K562 (cell line): ENCODE results near the gene WHAMM. TPM values are rescaled to one million over a fixed set of nuclear protein-coding genes. Genes with fewer than 3 reads are reported as not detected.

ENCODE experiments used
- ATAC-seq: fragments of 200-7000 bp; cut with Tn5 transposase; 3 replicates; pipeline ENCODE4 v1.9.1; 2020; ENCODE audit warnings: moderate library complexity
- BruUV-seq: library from RNA; stranded (reverse); fragments of 400-500 nt; replicated peaks from 2 replicates; lab custom pipeline; 2021; lab: Mats Ljungman, UMichigan
- CTCF ChIA-PET: fragments of 300-600 bp; formaldehyde crosslinking; extraction: SDS; loops from one replicate; lab custom pipeline; 2021; ENCODE audit warnings: low intra/inter-chr PET ratio; lab: Yijun Ruan, JAX
- POLR2A ChIA-PET: fragments of 300-600, 350-650 bp; sonication (Branson Sonifier 250); formaldehyde crosslinking; extraction: SDS; loops from one replicate; lab custom pipeline; 2021; ENCODE audit warnings: antibody characterized with exemption, inconsistent platforms; lab: Yijun Ruan, JAX
- DNase-seq, 4 experiments: peaks; one replicate each; pipeline versions ENCODE4 v3.0.0 to v3.0.0-alpha.2; 2011 to 2018; ENCODE audit warnings: low spot score in 3 of 4, mixed read lengths in 3 of 4; ENCODE audit errors: extremely low read depth in 1 of 4
- FAIRE-seq: peaks from 2 replicates; lab custom pipeline; 2011; peaks lifted over from hg19 to GRCh38; lab: Jason Lieb, UNC
- H2AFZ ChIP-seq: 2 replicates; pipeline ENCODE4 v1.6.0; 2011; ENCODE audit warnings: low read depth, low read length, control low read depth, inconsistent platforms
- H3K27ac ChIP-seq: fragments of 200-600 bp; 3 replicates; pipeline ENCODE4 v1.8.0; 2011; ENCODE audit warnings: low read depth, mild to moderate bottlenecking, control low read depth, inconsistent platforms, low read length, moderate library complexity, mixed read lengths; ENCODE audit errors: extremely low read depth
- H3K27me3 ChIP-seq, 2 experiments: fragments of 300-600 bp in 1 of 2; 2 replicates in 1 of 2; 3 replicates in 1 of 2; pipeline versions ENCODE4 v1.6.0 to v1.8.0; 2011; ENCODE audit warnings: inconsistent platforms in 2 of 2, low read length in 2 of 2, mild to moderate bottlenecking in 1 of 2, mixed read lengths in 1 of 2, moderate library complexity in 1 of 2; ENCODE audit not compliant: control insufficient read depth in 2 of 2, insufficient read depth in 2 of 2
- H3K36me3 ChIP-seq: fragments of 300-600 bp; 3 replicates; pipeline ENCODE4 v1.8.0; 2011; ENCODE audit warnings: mild to moderate bottlenecking, low read length, inconsistent platforms; ENCODE audit not compliant: control insufficient read depth, insufficient read depth
- H3K4me1 ChIP-seq, 2 experiments: fragments of 200-600 bp in 1 of 2; replicated peaks in 1 of 2; 2 replicates in 1 of 2; 3 replicates in 1 of 2; pipeline versions ENCODE4 v1.5.1 to v1.8.0; 2011; ENCODE audit warnings: inconsistent platforms in 2 of 2, low read length in 2 of 2, mild to moderate bottlenecking in 1 of 2, mixed read lengths in 1 of 2, moderate library complexity in 1 of 2; ENCODE audit not compliant: control insufficient read depth in 2 of 2, insufficient read depth in 2 of 2
- H3K4me2 ChIP-seq: 2 replicates; pipeline ENCODE4 v1.6.1; 2011; ENCODE audit warnings: low read length, control low read depth, inconsistent platforms, mixed read lengths; ENCODE audit not compliant: insufficient read depth
- H3K4me3 ChIP-seq: fragments of 200-600 bp; sonication (generic), shearing (Covaris generic); 2 replicates; pipeline ENCODE4 v1.5.1; 2016; ENCODE audit warnings: control low read depth, inconsistent platforms
- H3K79me2 ChIP-seq: fragments of 200-600 bp; 3 replicates; pipeline ENCODE4 v1.8.0; 2011; ENCODE audit warnings: low read length, inconsistent platforms; ENCODE audit not compliant: control insufficient read depth, insufficient read depth
- H3K9ac ChIP-seq, 2 experiments: 2 replicates each; pipeline versions ENCODE4 v1.6.0 to v1.6.1; 2011; ENCODE audit warnings: low read depth in 2 of 2, low read length in 2 of 2, control low read depth in 1 of 2, inconsistent platforms in 1 of 2, mild to moderate bottlenecking in 1 of 2, mixed read lengths in 1 of 2; ENCODE audit not compliant: insufficient read depth in 1 of 2
- H3K9me1 ChIP-seq: one replicate; pipeline ENCODE4 v1.6.0; 2011; ENCODE audit warnings: inconsistent platforms, mild to moderate bottlenecking, low read length, moderate library complexity; ENCODE audit not compliant: control insufficient read depth, insufficient read depth
- H3K9me3 ChIP-seq: replicated peaks from 2 replicates; pipeline ENCODE4 v1.5.1; 2011; ENCODE audit warnings: low read depth, low read length, inconsistent platforms; ENCODE audit not compliant: control insufficient read depth, insufficient read depth
- H4K20me1 ChIP-seq: replicated peaks from 2 replicates; pipeline ENCODE4 v1.6.1; 2011; ENCODE audit warnings: low read length, inconsistent platforms, mixed read lengths; ENCODE audit not compliant: control insufficient read depth, insufficient read depth
- HOMEZ ChIP-seq: fragments of 250-450 bp; sonication (Bioruptor Pico); IDR thresholded peaks from 2 replicates; pipeline ENCODE4 v1.4.0; 2020; ENCODE audit warnings: mild to moderate bottlenecking, moderate library complexity
- NCOA6 ChIP-seq: fragments of 450-650 bp; IDR thresholded peaks from 2 replicates; pipeline ENCODE4 v1.6.1; 2017; ENCODE audit warnings: mild to moderate bottlenecking
- OTX1 ChIP-seq: fragments of 450-650 bp; formaldehyde crosslinking; IDR thresholded peaks from 2 replicates; pipeline ENCODE4 v1.4.0; 2022; ENCODE audit warnings: mild to moderate bottlenecking
- SMARCC2 ChIP-seq: fragments of 450-650 bp; IDR thresholded peaks from 2 replicates; pipeline ENCODE4 v1.6.1; 2017; ENCODE audit warnings: antibody characterized with exemption, moderate library complexity, mild to moderate bottlenecking, low read depth
- SMARCE1 ChIP-seq: fragments of 450-650 bp; IDR thresholded peaks from 2 replicates; pipeline ENCODE4 v1.7.1; 2016; ENCODE audit warnings: mild to moderate bottlenecking
- SNIP1 ChIP-seq: fragments of 450-650 bp; IDR thresholded peaks from 2 replicates; pipeline ENCODE4 v1.7.1; 2017; ENCODE audit warnings: low read depth, mild to moderate bottlenecking
- SPI1 ChIP-seq: IDR thresholded peaks from 2 replicates; pipeline ENCODE4 v1.6.1; 2011; ENCODE audit warnings: low read depth, low read length, control low read depth, borderline replicate concordance
- TCF7 ChIP-seq: sonication (generic); IDR thresholded peaks from 2 replicates; pipeline ENCODE4 v1.6.1; 2016; ENCODE audit warnings: antibody characterized with exemption, borderline replicate concordance
- WGBS: fragments of 100-300 bp; shearing (Covaris generic); methylation state at CpG from one replicate; pipeline ENCODE4 v1.1.6; 2016; ENCODE audit warnings: low coverage, mixed read lengths; ENCODE audit not compliant: insufficient coverage; ENCODE audit errors: missing lambda C conversion rate; 5-methylcytosine and 5-hydroxymethylcytosine counted together
- in situ Hi-C: fragments of 300-500 bp; cut with MboI; formaldehyde crosslinking; loops from 4 replicates; pipeline ENCODE4 v1.15.0; 2018; ENCODE audit warnings: inconsistent platforms, mixed read lengths
- intact Hi-C: fragments of 100-400 bp; cut with micrococcal nuclease; formaldehyde crosslinking; loops from 2 replicates; pipeline ENCODE4 v1.14.2; 2022
- polyA plus RNA-seq, 8 experiments: library from polyadenylated mRNA; depleted of rRNA in 4 of 8; stranded (reverse) in 5 of 8; unstranded in 3 of 8; fragments of >200 nt; fragmentation: Nextera tagmentation in 2 of 8; fragmentation: Illumina TruSeq in 1 of 8; extraction: Ambion mirVana in 2 of 8; extraction: Trizol in 1 of 8; gene quantifications; 2 replicates each; pipeline versions ENCODE4 v1.2.1 to v1.2.3, GENCODE V29; 2011 to 2014; ENCODE audit warnings: inconsistent platforms in 1 of 8, missing spikeins in 1 of 8
- total RNA-seq, 7 experiments: library from RNA; depleted of rRNA in 6 of 7; stranded (reverse); fragments of >200 nt in 6 of 7; fragmentation: Illumina TruSeq in 2 of 7; extraction: Trizol in 2 of 7; gene quantifications; 2 replicates each; pipeline versions ENCODE4 v1.2.1 to v1.2.3, GENCODE V29; 2011 to 2021; ENCODE audit warnings: low replicate concordance in 1 of 7
- TF ChIP-seq, protein P1 (sequence below): fragments of 250-450 bp; sonication (Bioruptor Pico); IDR thresholded peaks from 2 replicates; pipeline ENCODE4 v1.8.0; 2022; ENCODE audit warnings: inconsistent platforms

Gene WHAMM
- total and polyA plus RNA-seq, 9 of the 15 experiments (the other 6 are each of a cell fraction or from before 2014, with no cell fraction given), result 2.0 to 4.8 (median 3.6) TPM

DNA sequence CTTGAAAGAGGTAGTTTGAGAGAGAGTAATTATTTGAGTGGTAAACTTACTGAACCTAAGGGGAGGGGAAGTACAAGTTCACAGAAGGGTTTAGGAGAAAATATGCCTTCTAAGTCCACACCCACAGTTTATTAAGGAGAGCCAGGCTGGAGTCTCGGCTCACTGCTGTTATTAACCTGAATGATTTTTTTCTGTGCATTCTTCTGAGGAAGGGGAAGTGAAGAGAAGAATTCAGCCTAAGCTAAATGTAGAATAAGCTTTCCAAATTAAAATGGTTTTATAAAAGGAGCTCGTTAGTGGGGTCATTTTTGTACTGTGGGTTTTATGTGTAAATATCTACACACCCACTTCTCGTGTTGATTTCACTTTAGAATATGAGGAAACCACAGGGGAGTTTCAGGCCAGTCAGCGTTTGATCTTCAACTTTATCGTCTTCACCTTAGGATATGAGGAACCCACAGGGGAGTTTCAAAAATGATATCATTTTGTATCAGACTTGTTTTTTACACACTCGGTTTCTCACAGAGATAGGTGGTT lies 1.5 kb downstream of the WHAMM start:
- no peak for TF ChIP-seq OTX1 (CRISPR knock-in tag)
- TF ChIP-seq HOMEZ (CRISPR knock-in tag), result no peak
- TF ChIP-seq SMARCE1, result no peak; the same call in 1 of the 2 replicates
- 0 out of 2 replicates have a peak, but pooled peaks have one; percentile 59 for TF ChIP-seq TCF7
- no peak for TF ChIP-seq SNIP1
- peak; percentile 49 for TF ChIP-seq SPI1
- no peak for TF ChIP-seq NCOA6
- TF ChIP-seq SMARCC2, result no peak
- TF ChIP-seq, protein P1, sequence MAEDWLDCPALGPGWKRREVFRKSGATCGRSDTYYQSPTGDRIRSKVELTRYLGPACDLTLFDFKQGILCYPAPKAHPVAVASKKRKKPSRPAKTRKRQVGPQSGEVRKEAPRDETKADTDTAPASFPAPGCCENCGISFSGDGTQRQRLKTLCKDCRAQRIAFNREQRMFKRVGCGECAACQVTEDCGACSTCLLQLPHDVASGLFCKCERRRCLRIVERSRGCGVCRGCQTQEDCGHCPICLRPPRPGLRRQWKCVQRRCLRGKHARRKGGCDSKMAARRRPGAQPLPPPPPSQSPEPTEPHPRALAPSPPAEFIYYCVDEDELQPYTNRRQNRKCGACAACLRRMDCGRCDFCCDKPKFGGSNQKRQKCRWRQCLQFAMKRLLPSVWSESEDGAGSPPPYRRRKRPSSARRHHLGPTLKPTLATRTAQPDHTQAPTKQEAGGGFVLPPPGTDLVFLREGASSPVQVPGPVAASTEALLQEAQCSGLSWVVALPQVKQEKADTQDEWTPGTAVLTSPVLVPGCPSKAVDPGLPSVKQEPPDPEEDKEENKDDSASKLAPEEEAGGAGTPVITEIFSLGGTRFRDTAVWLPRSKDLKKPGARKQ (CRISPR knock-in tag), result no peak
- TF ChIP-seq, all 486 proteins: peak for 2
- TSS peak; percentile 70 for BruUV-seq
- Histone ChIP-seq H3K4me3 (peak overlapping the region; percentile 94), H3K9me3 (no peaks in the 10 kb centered on the region), H4K20me1 (0 out of 2 replicates have a peak, but pooled peaks cover 2% of the 10 kb centered on the region), H3K27me3 (no peaks in the 10 kb centered on the region), H2AFZ (peak overlapping the region; percentile 90; the same call in 1 of the 2 replicates), H3K9me1 (no peaks in the 10 kb centered on the region), H3K4me1 (peaks cover 10 to 21% of the 10 kb centered on the region in 2 experiments; a peak in 4 of 5 replicates), H3K9ac (peak overlapping the region in 1 of 2 experiments; percentile 88; a peak in 3 of 4 replicates), H3K27ac (peak overlapping the region; percentile 93), H3K36me3 (peaks cover 29% of the 10 kb centered on the region; the same call in 2 of the 3 replicates), H3K79me2 (peaks cover 39% of the 10 kb centered on the region), H3K4me2 (peak overlapping the region; percentile 95)
- no peak for ATAC-seq
- DNase-seq, result peak in 1 of 4 experiments; percentile 41
- ChIA-PET POLR2A (interaction anchor here (0.5 to 1.6 kb wide), 10 partner anchors 9 to 395 kb away, joined by 3 to 5 read pairs (median 3); no protein-coding TSS in a partner anchor), CTCF (no interaction called here)
- in situ Hi-C loops, result no loop called here
- no peak for FAIRE-seq
- 2% methylated on average over 6 of the region's 6 CpGs for WGBS
- intact Hi-C loops, result loop anchor here (2.0 to 5.0 kb wide), 2 partner anchors 36 to 60 kb away; no protein-coding TSS in a partner anchor
